NCI-H82 (cell line): Measurements from ENCODE around the gene TMEM191C.
"Not testable (repeated sequence)": the region's sequence is repeated elsewhere in the genome, so short reads cannot be mapped to it uniquely, and the experiment has no call there.

ENCODE experiments used
- DNase-seq: peaks from one replicate; lab custom pipeline; 2025; lab: John Stamatoyannopoulos, UW

TMEM191C gene

DNA sequence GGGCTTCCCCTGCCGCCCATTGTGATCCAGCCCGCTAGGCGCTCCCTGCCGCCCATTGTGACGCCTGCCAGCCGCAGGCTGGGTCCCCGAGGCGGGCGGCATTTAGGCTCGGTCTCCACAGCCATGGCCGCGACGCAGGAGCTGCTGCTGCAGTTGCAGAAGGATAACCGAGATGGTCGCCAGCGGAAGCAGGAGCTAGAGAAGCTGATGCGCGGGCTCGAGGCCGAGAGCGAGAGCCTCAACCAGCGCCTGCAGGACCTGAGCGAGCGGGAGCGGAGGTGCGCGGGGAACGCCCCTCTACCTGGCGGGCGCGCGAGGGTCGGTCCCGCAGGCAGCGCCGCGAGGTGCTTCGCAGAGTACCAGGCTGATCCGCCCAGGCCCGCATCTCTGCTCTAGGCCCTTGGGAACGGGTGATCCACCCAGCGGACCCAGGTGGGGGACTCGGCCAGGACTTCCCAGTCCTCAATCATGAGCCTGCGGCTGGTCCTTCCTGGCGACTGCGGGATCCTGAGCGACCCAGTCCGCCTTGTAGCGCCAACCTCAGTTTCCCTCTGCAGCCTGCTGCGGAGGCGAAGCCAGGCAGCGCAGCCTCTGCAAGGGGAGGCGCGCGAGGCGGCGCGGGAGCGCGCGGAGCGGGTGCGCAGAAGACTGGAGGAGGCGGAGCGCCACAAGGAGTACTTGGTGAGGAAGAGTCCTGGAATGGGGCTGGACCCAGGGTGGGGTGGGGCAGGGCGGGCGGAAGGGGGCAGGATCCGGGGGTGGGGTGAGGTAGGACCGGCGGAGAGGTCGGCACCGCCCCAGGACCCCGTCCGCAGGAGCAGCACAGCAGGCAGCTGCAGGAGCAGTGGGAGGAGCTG, at the start of gene TMEM191C:
TSS of gene TMEM191C (plus strand) at position 51 of the 857 bp plus-strand sequence. CDS start at position 124, 73 bp downstream.
- DNase-seq = not testable (repeated sequence)

DNA sequence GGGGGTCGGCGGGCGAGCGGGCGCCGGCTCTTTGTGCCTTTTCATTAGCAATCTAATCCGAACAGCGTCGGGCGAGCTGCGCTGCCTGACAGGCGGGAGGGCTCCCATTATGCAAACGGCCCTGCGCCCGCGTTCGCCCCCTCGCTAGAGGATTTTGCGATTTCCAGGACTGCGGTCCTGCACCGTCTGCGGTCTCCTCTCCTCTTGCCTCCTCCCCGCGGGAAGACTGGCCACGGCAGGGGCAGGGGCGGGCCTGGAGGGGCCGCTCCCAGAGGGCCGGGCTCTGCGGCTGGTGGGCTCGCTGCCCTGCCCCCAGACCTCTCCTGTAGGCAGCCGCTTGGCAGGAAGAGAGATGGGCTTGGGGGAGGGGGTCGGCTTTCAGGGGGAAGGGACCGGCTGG, 49.3 kb upstream of the TMEM191C start:
- not testable (repeated sequence) for DNase-seq

DNA sequence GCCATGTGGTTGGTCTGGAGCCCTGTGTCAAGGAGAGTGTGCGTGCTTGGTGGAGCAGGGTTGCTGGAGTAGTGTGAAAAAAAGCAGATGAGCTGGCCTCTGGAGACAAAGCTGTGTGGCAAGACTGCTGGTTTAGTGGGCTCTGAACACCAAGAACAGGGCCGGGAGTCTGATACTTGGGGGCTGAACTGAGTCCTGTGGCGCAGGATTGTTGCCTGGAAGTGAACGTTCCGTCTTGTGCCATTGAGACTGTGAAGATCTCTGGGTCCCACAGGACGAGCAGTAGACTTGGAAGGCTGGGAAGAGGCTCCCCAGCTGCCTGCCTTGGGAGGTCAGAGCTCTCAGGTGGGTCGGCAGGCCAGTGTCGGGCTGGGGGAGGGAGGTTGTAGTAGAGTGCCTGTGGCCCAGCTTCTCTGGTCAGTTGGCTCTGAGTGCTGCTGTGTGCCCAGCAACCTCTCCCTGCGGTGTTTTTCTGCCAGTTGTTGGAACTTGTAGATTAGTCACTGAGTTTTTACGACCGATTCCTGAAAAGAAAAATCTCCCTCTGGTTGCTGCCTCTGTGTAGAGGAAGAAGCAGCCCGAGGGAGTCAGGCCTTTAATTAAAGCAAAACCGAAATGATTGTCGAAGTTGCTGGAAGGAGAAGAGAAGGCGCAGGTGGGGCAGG, 48.1 kb upstream of the TMEM191C start:
- not testable (repeated sequence) for DNase-seq

DNA sequence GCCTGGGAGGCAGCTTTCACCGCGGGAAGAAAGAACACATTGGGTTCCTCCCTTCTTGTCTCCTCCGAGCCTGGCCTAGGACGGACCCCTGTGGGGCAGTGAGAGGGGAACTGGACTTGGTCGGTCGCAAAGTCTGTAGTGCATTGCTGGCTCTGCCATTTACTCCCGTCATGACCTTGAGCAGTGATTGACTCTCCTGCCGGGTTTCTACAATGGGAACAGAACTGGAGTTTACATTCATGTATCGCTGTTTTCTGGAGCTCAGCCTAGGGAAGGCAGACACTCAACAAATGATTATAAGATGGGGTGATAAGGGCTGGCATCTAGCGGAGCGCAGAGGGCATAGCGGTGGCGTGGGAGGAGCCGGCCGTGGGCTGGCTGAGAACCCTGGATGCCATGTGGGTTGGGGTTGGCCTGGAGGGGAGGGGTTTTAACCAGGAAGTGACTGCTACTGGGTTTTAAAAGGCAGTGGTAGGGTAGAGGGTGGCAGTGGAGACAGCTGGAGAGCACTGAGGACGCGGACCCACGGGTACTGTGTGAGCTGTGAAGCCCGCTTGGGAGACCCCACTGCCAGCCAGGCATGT, 46.9 kb upstream of the TMEM191C start:
- not testable (repeated sequence) for DNase-seq

DNA sequence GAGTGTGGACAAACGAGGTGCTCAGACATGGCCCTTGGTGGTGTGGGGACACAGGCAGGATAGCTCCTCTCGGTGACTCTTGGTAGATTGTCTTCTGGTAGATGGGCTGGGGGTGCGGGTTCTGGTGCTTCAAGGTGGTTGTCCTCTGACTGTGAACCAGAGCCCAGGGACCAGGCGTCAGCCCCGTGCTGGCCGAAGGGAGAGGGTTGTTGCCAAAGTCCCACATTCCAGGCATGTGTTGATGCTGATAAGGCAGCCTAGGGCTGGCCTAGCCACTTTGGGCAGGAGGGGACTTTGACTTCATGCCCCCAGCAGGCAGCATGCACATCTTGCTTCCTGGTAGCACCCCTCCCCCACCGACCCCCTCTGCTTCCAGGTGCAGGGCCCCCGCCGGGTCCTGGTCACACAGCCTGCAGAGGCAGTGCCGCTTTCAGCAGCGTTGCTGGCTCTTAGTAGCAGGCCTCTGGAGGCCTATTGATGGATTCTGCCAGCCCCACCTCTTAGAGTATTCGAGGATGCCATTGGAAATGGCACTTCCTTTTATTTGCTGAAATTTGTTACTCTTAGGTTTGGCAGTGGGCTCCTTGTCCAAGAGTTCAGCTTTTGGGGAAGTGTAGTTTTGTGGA, 43.0 kb upstream of the TMEM191C start:
- DNase-seq = not testable (repeated sequence)

DNA sequence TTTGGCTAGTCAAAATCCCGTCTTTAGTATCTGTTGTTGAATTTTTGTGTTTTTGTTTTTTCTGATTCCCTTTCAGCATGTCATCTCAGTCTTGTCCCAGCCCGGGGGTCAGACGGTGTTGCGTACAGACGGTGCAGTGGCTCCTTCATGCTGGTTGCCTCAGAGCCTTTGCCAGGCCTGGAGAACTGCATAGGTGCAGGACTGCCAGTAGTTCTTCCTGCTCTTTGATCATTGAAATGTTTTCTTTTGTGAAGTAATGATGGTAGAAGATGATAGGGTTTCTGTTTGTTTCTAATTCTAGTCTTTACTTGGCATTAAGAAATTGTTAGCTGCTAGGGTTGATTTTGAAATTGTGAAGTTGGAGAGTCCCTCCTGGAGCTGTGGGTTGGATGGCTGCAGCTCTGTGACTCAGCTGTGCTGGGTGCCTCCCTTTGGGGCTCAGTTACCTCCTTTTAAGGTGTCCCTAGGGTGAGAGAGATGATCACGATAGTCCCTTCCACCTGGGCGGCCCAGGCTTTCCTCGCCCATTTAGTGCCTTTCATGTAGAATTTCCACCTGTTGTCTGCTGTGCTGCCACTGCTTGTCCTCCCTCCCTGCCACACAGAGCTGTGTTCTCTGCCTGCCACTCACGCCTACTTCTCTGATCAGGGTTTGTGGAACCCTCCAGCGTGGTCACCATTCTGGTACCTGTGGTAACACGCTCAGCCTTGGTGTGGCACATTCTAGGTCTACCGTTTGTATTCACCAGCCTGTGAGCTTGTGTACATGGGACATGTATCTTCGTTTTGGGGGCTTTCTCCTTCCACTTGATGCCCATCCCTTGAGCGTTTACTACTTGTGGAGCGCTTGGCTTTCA, 32.6 kb upstream of the TMEM191C start:
- DNase-seq = not testable (repeated sequence)

DNA sequence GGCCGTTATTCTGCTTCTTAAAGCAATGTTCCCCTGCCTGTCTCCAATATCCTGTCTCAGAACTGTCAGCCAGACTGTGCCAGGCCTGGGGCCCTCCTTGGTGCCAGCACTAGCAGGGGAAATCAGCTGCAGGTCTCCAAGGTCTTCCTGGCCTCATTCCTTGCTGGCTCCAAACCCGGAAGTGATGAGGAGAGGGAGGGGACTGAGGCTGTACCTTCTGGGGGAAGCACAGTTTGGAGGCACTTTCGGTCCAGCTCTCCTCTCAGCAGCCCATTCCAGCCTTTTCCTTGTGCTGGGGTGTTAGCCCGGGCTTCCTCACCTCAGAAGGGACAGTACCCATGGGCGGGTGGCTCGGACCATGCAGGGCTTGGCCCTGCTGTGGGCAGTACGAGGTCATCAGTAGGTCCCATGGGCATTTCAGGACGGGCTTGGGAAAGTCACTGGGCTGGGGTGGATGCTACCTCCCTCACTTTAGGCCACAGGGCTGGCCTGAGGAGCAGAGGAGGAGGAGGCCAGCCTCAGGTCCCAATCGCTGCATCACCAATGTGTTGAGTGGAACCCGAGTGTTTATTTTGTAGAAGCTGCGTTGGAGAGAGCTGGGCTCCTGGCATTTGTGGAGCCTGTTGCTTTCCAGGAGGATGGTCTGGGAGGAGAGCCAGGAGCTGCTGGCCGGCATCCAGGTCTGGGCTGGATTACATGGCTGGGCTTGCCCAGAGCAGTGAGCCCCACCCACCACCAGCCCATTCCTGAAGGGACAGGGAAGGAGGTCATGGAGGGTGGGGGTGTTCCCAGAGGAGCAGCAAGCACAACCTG, 31.0 kb upstream of the TMEM191C start:
- not testable (repeated sequence) for DNase-seq

DNA sequence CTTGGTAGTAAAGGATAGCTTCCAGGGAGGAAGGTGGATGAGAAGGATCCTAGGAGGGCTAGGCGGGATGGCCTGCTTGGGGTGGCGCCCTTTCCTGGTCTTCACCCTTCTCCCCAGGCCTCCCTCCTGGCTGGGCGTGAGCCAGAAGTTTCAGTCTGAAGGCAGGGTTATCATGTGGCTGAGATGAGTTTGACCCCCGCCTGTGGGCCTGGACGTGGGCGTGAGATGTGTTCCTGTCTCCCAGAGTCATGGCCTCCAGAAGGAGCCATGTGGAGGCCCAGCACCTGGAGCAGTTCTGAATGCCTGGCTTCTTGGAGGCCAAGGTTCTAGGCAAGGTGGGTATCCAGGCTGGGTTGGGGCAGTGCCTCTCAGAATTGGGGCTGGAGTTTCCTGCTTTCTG, 29.2 kb upstream of the TMEM191C start:
- DNase-seq = not testable (repeated sequence)

DNA sequence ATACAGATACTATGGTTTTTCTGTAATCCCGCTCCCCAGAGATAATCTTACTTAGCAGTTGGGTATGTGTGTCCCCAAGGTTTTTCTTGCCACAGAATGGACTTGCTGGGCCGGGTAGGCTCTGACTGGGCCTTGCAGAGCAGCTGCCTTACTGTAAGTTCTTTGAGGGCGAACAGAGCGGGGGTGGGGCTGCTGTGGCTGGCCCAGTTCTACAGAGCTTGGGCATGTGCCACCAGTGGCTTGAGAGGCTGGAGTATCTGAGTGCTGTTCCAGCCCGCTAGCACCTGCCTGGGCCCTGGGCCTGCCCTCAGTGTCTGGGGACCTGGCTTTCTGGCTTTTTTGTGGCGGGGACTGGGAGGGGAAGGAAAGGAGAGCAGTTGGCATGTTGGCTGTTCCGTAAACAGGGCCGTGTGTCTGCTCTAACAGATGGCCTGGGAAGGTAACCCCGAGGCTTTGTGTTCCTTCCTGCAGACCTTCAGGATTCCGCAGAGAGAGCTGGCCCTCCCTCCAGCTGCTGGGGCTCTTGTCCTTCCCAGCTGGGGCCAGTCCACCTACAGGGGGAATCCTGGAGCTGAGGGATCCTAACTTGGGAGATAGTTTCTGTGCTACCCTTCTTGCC, 27.1 kb upstream of the TMEM191C start:
- DNase-seq = not testable (repeated sequence)

DNA sequence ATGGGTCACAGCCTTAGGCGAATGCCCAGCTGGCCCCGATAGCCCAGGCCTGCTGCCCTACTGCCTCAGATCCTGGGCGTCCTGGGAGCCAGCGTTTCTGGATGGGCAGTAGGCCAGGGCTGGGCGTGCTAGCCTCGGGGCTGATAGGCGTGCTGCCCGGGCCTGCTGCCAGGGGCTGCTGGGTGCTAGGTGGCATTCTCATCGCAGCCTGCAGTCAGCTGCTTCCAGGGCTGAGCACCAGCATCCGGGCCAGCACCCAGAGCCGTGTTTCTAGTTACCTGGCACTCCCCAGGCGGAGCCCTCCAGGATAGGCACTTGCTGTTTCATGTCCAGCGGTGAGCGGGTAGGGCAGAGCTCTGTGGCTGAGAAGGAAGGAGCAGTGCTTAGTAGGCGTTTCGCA, 26.5 kb upstream of the TMEM191C start:
- not testable (repeated sequence) for DNase-seq

DNA sequence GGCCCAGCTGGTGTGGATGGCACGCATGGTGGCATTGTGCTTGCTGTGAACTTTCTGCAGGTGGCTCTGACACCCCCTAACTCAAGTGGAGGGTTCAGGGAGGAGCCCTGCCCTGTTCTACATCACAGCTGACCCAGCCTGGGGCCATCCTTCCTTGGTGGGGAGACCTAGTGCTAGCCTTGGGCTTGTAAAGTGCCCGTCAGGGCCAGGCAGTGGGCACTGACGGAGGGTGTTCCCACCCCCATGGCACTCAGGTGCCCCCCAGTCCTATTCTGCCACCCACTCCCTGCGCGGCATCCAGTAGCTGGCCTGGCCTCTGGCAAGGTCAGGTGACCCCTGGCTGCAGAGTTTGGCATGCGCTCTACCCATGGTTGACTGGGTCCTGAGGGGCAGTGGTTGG, 26.0 kb upstream of the TMEM191C start:
- DNase-seq = not testable (repeated sequence)

DNA sequence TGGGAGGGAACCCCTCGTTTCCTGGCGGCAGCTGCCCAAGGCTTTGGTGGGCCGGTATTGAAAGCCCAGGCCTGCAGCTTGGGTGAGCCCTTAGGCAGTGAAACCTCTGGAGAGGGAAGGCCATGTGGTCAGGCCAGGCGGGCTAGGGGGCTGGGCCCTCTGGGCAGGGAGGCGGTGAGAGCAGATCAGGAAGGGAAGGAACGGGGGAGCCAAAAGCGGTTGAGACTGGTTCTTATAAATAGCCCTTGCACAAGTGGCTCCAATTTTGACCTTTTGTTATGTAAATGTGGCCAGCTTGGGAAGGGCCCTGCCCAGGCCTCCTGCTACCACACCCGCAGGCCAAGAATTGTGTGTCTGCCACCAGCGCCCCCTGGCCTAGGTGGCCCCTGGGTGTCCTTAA, 25.1 kb upstream of the TMEM191C start:
- not testable (repeated sequence) for DNase-seq

DNA sequence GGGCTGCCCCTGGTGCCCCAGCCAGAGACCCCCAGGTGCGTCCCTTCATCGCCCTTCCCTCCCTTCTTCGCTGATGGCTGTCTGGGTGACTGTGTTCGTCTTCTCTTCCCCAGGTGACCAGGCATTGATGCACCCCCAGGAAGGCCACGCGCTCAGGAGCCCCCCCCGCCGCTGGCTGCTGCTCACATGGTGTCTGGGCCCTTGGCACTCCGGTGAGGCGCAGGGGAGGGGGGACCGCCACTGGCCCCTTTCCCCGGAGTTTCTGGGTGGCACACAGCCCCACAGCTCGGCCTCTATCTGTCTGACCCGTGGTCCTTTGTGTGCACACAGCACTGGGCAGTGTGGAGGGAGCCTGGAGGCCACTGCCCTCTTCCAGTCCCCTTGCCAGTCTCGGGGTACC, 24.5 kb upstream of the TMEM191C start:
- not testable (repeated sequence) for DNase-seq

DNA sequence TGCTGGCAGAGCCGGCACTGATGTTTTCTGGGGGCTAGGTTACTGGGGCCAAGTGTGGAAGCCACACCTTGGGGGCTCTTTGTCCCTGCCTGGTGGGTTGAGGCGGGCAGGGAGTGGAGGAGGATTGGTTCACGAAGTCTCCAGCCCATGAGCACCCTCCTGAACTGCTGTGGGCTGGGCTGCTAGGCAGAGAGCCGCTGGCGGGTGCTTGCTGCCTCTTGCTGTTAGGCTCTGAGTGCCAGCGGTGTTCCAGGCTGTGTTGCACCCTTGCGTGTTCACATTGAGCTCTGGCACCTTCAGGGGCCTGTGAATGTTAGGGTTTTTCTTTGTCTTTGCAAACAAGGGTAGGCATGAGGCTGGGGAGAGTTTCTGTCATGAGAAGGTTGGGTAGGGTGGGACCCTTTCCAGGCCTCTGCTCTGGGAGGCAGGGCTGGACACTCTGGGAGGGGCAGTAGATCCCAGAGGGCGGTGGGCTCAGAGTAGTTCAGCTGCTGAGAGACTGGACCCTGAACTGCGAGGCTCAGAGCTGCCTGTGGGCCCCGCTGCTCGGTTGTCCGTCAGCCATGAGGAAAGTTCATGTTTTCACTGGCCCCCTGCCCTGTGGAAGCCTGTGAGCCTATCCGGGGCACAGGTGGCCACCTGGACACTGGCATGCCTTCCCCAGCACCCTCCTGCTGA, 24.0 kb upstream of the TMEM191C start:
- DNase-seq = no peak

DNA sequence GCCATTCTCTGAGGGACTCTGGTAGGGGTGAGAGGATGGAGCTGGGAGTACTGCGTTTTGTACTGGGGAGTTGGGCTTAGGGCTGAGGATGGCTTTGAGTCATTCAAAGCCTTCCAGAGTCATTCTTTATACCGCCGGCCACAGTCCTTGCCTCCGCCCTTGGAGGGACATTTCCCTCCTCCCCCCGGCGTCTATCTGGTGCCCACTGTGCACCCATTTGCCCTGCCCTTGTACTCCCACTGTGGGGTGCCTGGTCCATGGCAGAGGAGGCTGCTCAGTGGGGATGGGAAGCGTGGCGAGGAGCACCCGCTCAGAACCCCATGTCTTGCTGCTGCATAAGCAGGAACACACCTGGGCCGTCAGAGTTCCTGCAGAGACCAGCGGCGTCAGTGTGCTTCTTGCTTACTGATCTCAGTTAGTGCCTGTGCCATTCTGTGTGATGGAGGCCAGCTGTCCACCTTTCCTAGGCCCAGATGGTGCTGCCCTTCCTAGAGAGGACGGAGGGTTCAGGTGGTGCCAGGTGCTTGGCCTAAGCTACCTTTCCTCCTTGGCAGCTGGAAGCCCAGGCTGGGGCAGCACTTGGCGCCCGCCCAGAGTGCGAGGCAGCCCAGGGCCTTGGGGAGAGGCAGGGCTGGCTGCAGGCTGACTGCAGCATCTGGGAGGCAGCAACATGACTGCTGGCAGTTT, 23.3 kb upstream of the TMEM191C start:
- DNase-seq = no peak

DNA sequence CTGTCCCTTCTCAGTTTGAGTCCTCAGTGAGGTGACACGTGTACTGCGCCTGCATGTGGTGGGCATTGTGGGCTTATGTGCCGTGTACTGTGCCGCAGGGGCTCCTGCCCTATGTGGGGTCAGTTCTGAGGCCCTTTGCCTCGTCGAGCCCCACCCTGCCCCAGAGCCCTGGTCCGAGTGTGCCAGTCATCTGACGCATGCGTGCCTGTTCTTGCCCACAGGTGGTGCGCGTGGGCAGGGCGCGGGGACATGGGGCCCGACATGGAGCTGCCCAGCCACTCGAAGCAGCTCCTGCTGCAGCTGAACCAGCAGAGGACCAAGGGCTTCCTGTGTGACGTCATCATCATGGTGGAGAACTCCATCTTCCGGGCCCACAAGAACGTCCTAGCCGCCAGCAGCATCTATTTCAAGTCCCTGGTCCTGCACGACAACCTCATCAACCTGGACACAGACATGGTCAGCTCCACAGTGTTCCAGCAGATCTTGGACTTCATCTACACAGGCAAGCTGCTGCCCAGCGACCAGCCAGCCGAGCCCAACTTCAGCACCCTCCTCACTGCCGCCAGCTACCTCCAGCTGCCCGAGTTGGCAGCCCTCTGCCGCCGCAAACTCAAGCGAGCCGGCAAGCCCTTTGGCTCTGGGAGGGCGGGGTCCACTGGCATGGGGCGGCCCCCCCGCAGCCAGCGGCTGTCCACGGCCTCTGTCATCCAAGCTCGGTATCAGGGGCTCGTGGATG, 22.3 kb upstream of the TMEM191C start:
- DNase-seq = no peak

DNA sequence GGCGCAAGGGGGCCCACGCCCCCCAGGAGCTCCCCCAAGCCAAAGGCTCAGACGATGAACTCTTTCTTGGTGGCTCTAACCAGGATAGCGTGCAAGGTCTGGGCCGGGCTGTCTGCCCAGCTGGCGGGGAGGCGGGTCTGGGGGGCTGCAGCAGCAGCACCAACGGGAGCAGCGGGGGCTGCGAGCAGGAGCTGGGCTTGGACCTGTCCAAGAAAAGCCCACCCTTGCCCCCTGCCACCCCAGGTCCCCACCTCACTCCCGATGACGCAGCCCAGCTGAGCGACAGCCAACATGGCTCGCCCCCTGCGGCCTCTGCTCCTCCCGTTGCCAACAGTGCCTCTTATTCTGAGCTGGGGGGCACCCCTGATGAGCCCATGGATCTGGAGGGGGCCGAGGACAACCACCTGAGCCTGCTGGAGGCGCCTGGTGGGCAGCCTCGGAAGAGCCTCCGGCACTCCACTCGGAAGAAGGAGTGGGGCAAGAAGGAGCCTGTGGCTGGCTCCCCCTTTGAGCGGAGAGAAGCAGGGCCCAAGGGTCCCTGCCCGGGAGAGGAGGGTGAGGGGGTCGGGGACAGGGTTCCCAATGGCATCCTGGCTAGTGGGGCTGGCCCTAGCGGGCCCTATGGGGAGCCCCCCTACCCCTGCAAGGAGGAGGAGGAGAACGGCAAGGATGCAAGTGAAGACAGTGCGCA, 21.6 kb upstream of the TMEM191C start:
- DNase-seq = no peak
